DLD1 (cell line): Measurements from ENCODE around the gene INCENP.
"Not testable (repeated sequence)": the region's sequence is repeated elsewhere in the genome, so short reads cannot be mapped to it uniquely, and the experiment has no call there.

ENCODE experiments used
- in situ Hi-C: cut with HindIII; loops from 2 replicates; pipeline ENCODE4 v1.10.0; 2017; ENCODE audit warnings: low sequenced_read_pairs

Gene INCENP

GRCh38 chr11:62123669-62124185, at the start of gene INCENP:
TSS of gene INCENP (plus strand) at chr11:62124011. CDS start at chr11:62128162, 4,151 bp downstream.
- in situ Hi-C loops: no loop called here

- in situ Hi-C loops: no loop called here
These were observed 48.4 kb upstream of the INCENP start for GRCh38 chr11:62075438-62075837.

- in situ Hi-C loops: no loop called here
These were observed 46.7 kb upstream of the INCENP start for GRCh38 chr11:62077132-62077531.

GRCh38 chr11:62081378-62082291, 42.2 kb upstream of the INCENP start:
- in situ Hi-C loops: no loop called here

- in situ Hi-C loops: no loop called here
These were observed 41.5 kb upstream of the INCENP start for GRCh38 chr11:62082292-62082657.

GRCh38 chr11:62084801-62085200, 39.0 kb upstream of the INCENP start:
- in situ Hi-C loops: not testable (repeated sequence)

GRCh38 chr11:62087694-62088093, 36.1 kb upstream of the INCENP start:
- in situ Hi-C loops: no loop called here

- in situ Hi-C loops: no loop called here
These were observed 35.4 kb upstream of the INCENP start for GRCh38 chr11:62088331-62088933.

GRCh38 chr11:62103141-62103540, 20.7 kb upstream of the INCENP start:
- in situ Hi-C loops: loop anchor here (10.0 kb wide), 1 partner anchor 178 kb away; no protein-coding TSS in a partner anchor

- in situ Hi-C loops: loop anchor here (10.0 kb wide), 1 partner anchor 179 kb away; no protein-coding TSS in a partner anchor
These were observed 19.8 kb upstream of the INCENP start for GRCh38 chr11:62103986-62104385.

- in situ Hi-C loops: loop anchor here (10.0 kb wide), 1 partner anchor 180 kb away; no protein-coding TSS in a partner anchor
These were observed 18.8 kb upstream of the INCENP start for GRCh38 chr11:62104816-62105653.

- in situ Hi-C loops: loop anchor here (10.0 kb wide), 1 partner anchor 181 kb away; no protein-coding TSS in a partner anchor
These were observed 18.1 kb upstream of the INCENP start for GRCh38 chr11:62105667-62106191.

GRCh38 chr11:62108017-62108750, 15.6 kb upstream of the INCENP start:
- in situ Hi-C loops: loop anchor here (10.0 kb wide), 1 partner anchor 183 kb away; no protein-coding TSS in a partner anchor

GRCh38 chr11:62108971-62109404, 14.8 kb upstream of the INCENP start:
- in situ Hi-C loops: loop anchor here (10.0 kb wide), 1 partner anchor 184 kb away; no protein-coding TSS in a partner anchor

- in situ Hi-C loops: no loop called here
These were observed 8.6 kb upstream of the INCENP start for GRCh38 chr11:62115085-62115694.

GRCh38 chr11:62116451-62116850, 7.4 kb upstream of the INCENP start:
- in situ Hi-C loops: no loop called here

- in situ Hi-C loops: no loop called here
These were observed 4.2 kb upstream of the INCENP start for GRCh38 chr11:62119569-62119968.

GRCh38 chr11:62120001-62120400, 3.8 kb upstream of the INCENP start:
- in situ Hi-C loops: no loop called here

- in situ Hi-C loops: no loop called here
These were observed 3.4 kb upstream of the INCENP start for GRCh38 chr11:62120431-62120830.
